Natural killer cell (primary cell): ENCODE results near the gene CACNA1D. TPM values are rescaled to one million over a fixed set of nuclear protein-coding genes. Genes with fewer than 3 reads are reported as not detected.
A peak's percentile ranks its signal among the peaks of the same experiment; 100 is the strongest.

ENCODE experiments used
- ATAC-seq, 3 donors: fragments of 150-1000 bp in 2 of 3; fragments of 200-7000 bp in 1 of 3; cut with Tn5 transposase; 1 replicate in 1 of 3; 2 replicates in 2 of 3; pipeline ENCODE4 v1.10.0; 2021; ENCODE audit warnings: mild to moderate bottlenecking in 2 of 3, moderate library complexity in 2 of 3
- DNase-seq, 2 donors: peaks; one replicate each; pipeline versions ENCODE4 v3.0.0 to v3.0.0-alpha.2; 2013 to 2021; ENCODE audit warnings: mixed read lengths in 1 of 2
- H3K27ac ChIP-seq: one replicate; pipeline ENCODE4 v1.5.1; 2013; ENCODE audit warnings: mild to moderate bottlenecking, low read length
- H3K27me3 ChIP-seq: one replicate; pipeline ENCODE4 v1.6.1; 2013; ENCODE audit warnings: low read length; ENCODE audit not compliant: control insufficient read depth, insufficient read depth
- H3K36me3 ChIP-seq: one replicate; pipeline ENCODE4 v1.6.1; 2013; ENCODE audit warnings: low read length; ENCODE audit not compliant: control insufficient read depth, insufficient read depth
- H3K4me1 ChIP-seq: one replicate; pipeline ENCODE4 v1.6.1; 2013; ENCODE audit warnings: low read length; ENCODE audit not compliant: control insufficient read depth, insufficient read depth
- H3K4me3 ChIP-seq: one replicate; pipeline ENCODE4 v1.5.1; 2013; ENCODE audit warnings: low read length
- H3K9me3 ChIP-seq: one replicate; pipeline ENCODE4 v1.6.1; 2013; ENCODE audit warnings: low read length; ENCODE audit not compliant: control insufficient read depth, insufficient read depth
- H3K27ac Mint-ChIP-seq, 2 donors: one replicate each; pipeline ENCODE4 v1.8.0; 2022; ENCODE audit warnings: mild to moderate bottlenecking in 2 of 2, mixed read lengths in 2 of 2, moderate library complexity in 1 of 2
- H3K27me3 Mint-ChIP-seq, 2 donors: one replicate each; pipeline ENCODE4 v1.8.0; 2022; ENCODE audit warnings: low read depth in 2 of 2, mixed read lengths in 2 of 2
- H3K36me3 Mint-ChIP-seq: one replicate; pipeline ENCODE4 v1.8.0; 2022; ENCODE audit warnings: mixed read lengths
- H3K4me1 Mint-ChIP-seq, 2 donors: one replicate each; pipeline ENCODE4 v1.8.0; 2022; ENCODE audit warnings: mixed read lengths in 2 of 2
- H3K4me3 Mint-ChIP-seq: one replicate; pipeline ENCODE4 v1.8.0; 2022; ENCODE audit warnings: mild to moderate bottlenecking, moderate library complexity, mixed read lengths
- H3K9me3 Mint-ChIP-seq, 2 donors: one replicate each; pipeline ENCODE4 v1.8.0; 2022; ENCODE audit warnings: mixed read lengths in 2 of 2
- CTCF ChIP-seq: fragments of 200-600 bp; IDR thresholded peaks from one replicate; pipeline ENCODE4 v1.8.0; 2022; ENCODE audit warnings: antibody characterized with exemption
- WGBS: methylation state at CpG from one replicate; pipeline ENCODE4 v1.1.7; 2013; ENCODE audit warnings: missing lambda C conversion rate; ENCODE audit not compliant: insufficient coverage; 5-methylcytosine and 5-hydroxymethylcytosine counted together
- intact Hi-C: fragments of 100-400 bp; cut with micrococcal nuclease; formaldehyde crosslinking; loops from one replicate; pipeline ENCODE4 v1.14.2; 2022
- total RNA-seq, 4 donors: library from RNA; stranded (reverse); fragments of 120-200 nt in 1 of 4; gene quantifications; one replicate each; pipeline versions ENCODE4 v1.2.3 to v1.2.4, GENCODE V29; 2013 to 2022

The CACNA1D gene
- total RNA-seq, 3 donors from 2014 or later (not counting 1 experiment from before 2014, with no cell fraction given) = 0.54 to 10.1 TPM; not detected in 1

GRCh38 chr3:53748512-53749271, 254.3 kb downstream of the CACNA1D start:
- no peaks in the 10 kb centered on the region for H3K9me3 ChIP-seq

DNA sequence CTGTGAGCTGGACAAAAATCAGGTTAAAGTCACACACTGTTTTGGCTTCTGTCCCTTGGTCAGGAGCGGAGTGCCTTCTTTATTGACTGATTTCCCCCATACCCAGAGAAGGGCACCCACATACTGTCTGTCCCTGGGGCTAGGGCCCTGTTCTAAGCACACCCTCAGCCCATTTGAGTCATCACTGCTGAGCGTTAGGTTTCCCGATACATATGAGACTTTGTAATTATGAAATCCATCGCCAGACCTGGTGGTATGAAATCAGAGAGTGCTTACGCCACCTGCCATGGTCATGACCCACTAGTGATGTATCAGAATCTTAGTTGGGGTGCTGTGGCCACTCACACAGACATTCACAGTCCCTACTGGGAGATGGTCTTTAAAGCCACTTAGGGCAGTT, 255.0 kb downstream of the CACNA1D start:
- Histone ChIP-seq H3K27me3 (no peaks in the 10 kb centered on the region), H3K36me3 (no peaks in the 10 kb centered on the region), H3K4me1 (peaks cover 34% of the 10 kb centered on the region), H3K9me3 (no peaks in the 10 kb centered on the region), H3K27ac (peak overlapping the region; percentile 58), H3K4me3 (no peak overlapping the region)
- H3K4me3 Mint-ChIP-seq = no peak overlapping the region
- H3K27ac Mint-ChIP-seq = no peak overlapping the region
- peaks cover 15% of the 10 kb centered on the region in 2 donors for H3K4me1 Mint-ChIP-seq
- H3K9me3 Mint-ChIP-seq = no peaks in the 10 kb centered on the region
- peaks cover 0 to 3% of the 10 kb centered on the region in 2 donors for H3K27me3 Mint-ChIP-seq
- no peaks in the 10 kb centered on the region for H3K36me3 Mint-ChIP-seq
- DNase-seq (no peak), ATAC-seq (peak in 1 of 3 donors; percentile 8)
- intact Hi-C loops = no loop called here
- no peak for TF ChIP-seq CTCF
- 91% methylated on average over 5 of the region's 5 CpGs for WGBS

More at GRCh38 chr3:53748512-53749271, 254.3 kb downstream of the CACNA1D start:
- DNase-seq (no peak), ATAC-seq (peak in 1 of 3 donors; percentile 19)
- intact Hi-C loops = no loop called here
- Histone ChIP-seq H3K4me1 (peaks cover 29% of the 10 kb centered on the region), H3K27ac (peak overlapping the region; percentile 58), H3K4me3 (no peak overlapping the region), H3K27me3 (no peaks in the 10 kb centered on the region), H3K36me3 (no peaks in the 10 kb centered on the region)
- Mint-ChIP-seq H3K27me3 (peaks cover 0 to 3% of the 10 kb centered on the region in 2 donors), H3K4me1 (peaks cover 7% of the 10 kb centered on the region in 2 donors), H3K9me3 (no peaks in the 10 kb centered on the region), H3K27ac (peak overlapping the region in 1 of 2 donors; percentile 42), H3K36me3 (no peaks in the 10 kb centered on the region), H3K4me3 (no peak overlapping the region)
- TF ChIP-seq CTCF = no peak
- WGBS = 72% methylated on average over 7 of the region's 8 CpGs

- 82% methylated on average over 17 of the region's 17 CpGs for WGBS
- peaks cover 18 to 20% of the 10 kb centered on the region in 2 donors for H3K4me1 Mint-ChIP-seq
Observed at GRCh38 chr3:53750253-53751210, 256.1 kb downstream of the CACNA1D start.

More at GRCh38 chr3:53750253-53751210, 256.1 kb downstream of the CACNA1D start:
- no peak for ATAC-seq
- Histone ChIP-seq H3K9me3 (no peaks in the 10 kb centered on the region), H3K4me1 (peaks cover 36% of the 10 kb centered on the region), H3K27ac (no peak overlapping the region), H3K4me3 (no peak overlapping the region), H3K36me3 (no peaks in the 10 kb centered on the region), H3K27me3 (no peaks in the 10 kb centered on the region)
- Mint-ChIP-seq H3K36me3 (no peaks in the 10 kb centered on the region), H3K27me3 (peaks cover 0 to 2% of the 10 kb centered on the region in 2 donors), H3K9me3 (no peaks in the 10 kb centered on the region), H3K4me3 (no peak overlapping the region), H3K27ac (no peak overlapping the region)
- no peak for TF ChIP-seq CTCF
- DNase-seq = peak in 1 of 2 donors; percentile 28
- intact Hi-C loops = no loop called here
